Adrenal gland (tissue), 5 donors: ENCODE measurements around the gene BBS9.

Experiments
- POLR2A ChIP-seq, 2 donors: fragments of 450-650 bp; IDR thresholded peaks; one replicate each; pipeline ENCODE4 v1.6.1; 2017; ENCODE audit warnings: antibody characterized with exemption in 2 of 2, mild to moderate bottlenecking in 2 of 2, moderate library complexity in 1 of 2
- TF ChIP-seq, protein P1 (sequence below), 6 experiments: fragments of 450-650 bp in 4 of 6; fragments of 200-600 bp in 2 of 6; sonication (generic) in 1 of 6; IDR thresholded peaks; 1 replicate in 5 of 6; 2 replicates in 1 of 6; pipeline versions ENCODE4 v1.5.1 to v1.8.0; 2016 to 2021; ENCODE audit warnings: antibody characterized with exemption in 6 of 6, mild to moderate bottlenecking in 2 of 6, moderate library complexity in 1 of 6
- donor health status: DM: no; HTN: no; CAD: no.

DNA sequence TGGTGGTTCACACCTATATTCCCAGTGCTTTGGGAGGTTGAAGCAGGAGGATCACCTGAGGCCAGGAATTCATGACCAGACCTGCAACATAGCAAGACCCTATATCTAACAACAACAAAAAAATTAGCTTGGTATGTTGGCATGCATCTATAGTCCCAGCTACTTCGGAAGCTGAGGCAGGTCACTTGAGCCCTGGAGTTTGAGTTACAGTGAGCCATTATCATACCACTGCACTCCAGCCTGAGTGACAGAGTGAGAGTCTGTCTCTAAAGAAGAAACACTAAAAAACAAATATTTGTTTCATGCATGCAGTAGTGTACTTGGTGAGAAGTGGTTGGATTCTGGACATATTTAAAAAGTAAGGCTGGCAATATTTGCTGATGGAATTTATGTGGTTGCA lies 198.1 kb downstream of the BBS9 start:
- TF ChIP-seq, protein P1, sequence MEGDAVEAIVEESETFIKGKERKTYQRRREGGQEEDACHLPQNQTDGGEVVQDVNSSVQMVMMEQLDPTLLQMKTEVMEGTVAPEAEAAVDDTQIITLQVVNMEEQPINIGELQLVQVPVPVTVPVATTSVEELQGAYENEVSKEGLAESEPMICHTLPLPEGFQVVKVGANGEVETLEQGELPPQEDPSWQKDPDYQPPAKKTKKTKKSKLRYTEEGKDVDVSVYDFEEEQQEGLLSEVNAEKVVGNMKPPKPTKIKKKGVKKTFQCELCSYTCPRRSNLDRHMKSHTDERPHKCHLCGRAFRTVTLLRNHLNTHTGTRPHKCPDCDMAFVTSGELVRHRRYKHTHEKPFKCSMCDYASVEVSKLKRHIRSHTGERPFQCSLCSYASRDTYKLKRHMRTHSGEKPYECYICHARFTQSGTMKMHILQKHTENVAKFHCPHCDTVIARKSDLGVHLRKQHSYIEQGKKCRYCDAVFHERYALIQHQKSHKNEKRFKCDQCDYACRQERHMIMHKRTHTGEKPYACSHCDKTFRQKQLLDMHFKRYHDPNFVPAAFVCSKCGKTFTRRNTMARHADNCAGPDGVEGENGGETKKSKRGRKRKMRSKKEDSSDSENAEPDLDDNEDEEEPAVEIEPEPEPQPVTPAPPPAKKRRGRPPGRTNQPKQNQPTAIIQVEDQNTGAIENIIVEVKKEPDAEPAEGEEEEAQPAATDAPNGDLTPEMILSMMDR (IDR thresholded peaks at IDR 0.05): no peak
- TF ChIP-seq POLR2A (IDR thresholded peaks at IDR 0.05): no peak
